H1 (cell line): Measurements from ENCODE around the gene MYLK. TPM values are rescaled to one million over a fixed set of nuclear protein-coding genes. Genes with fewer than 3 reads are reported as not detected.

Source experiments
- RNF2 ChIP-seq: fragments of 200-900, 300-1000 bp; sonication (generic); IDR thresholded peaks from 2 replicates; pipeline ENCODE4 v1.7.1; 2016; ENCODE audit warnings: borderline replicate concordance, low read depth, mild to moderate bottlenecking, antibody characterized with exemption, low read length; ENCODE audit not compliant: poor library complexity, severe bottlenecking; ENCODE audit errors: missing control alignments
- polyA plus RNA-seq, 7 experiments: library from polyadenylated mRNA; depleted of rRNA in 3 of 7; stranded (reverse) in 5 of 7; unstranded in 2 of 7; fragments of >200 nt in 5 of 7; fragments of 200-250 nt in 2 of 7; gene quantifications; 1 replicate in 5 of 7; 2 replicates in 1 of 7; 4 replicates in 1 of 7; pipeline versions ENCODE4 v1.2.1 to v1.2.3, GENCODE V29; 2011 to 2013; ENCODE audit warnings: missing spikeins in 2 of 7, mixed read lengths in 2 of 7
- total RNA-seq: library from RNA; stranded (reverse); fragmentation: NEBNext Ultra II Directional; extraction: Animal tissue kit (Norgen Biotek cat#: 25700); gene quantifications from 2 replicates; pipeline ENCODE4 v1.2.1, GENCODE V29; 2021

Gene MYLK
- total and polyA plus RNA-seq, 2 of the 8 experiments (the other 6 are each of a cell fraction or from before 2014, with no cell fraction given), result 11.6 to 21.3 TPM

GRCh38 chr3:123582315-123582714, 301.8 kb downstream of the MYLK start (continued):
- TF ChIP-seq RNF2, result no peak
